Lower leg skin (tissue), 3 donors: ENCODE results near the gene KCNJ13.

Experiments
- POLR2A ChIP-seq, 2 donors: fragments of 450-650 bp; IDR thresholded peaks; one replicate each; pipeline ENCODE4 v1.6.1; 2016 to 2017; ENCODE audit warnings: antibody characterized with exemption in 2 of 2, mild to moderate bottlenecking in 1 of 2, moderate library complexity in 1 of 2
- TF ChIP-seq, protein P1 (sequence below), 3 donors: fragments of 450-650 bp; IDR thresholded peaks; one replicate each; pipeline ENCODE4 v1.5.1; 2016; ENCODE audit warnings: antibody characterized with exemption in 3 of 3, mild to moderate bottlenecking in 3 of 3, moderate library complexity in 2 of 3

DNA sequence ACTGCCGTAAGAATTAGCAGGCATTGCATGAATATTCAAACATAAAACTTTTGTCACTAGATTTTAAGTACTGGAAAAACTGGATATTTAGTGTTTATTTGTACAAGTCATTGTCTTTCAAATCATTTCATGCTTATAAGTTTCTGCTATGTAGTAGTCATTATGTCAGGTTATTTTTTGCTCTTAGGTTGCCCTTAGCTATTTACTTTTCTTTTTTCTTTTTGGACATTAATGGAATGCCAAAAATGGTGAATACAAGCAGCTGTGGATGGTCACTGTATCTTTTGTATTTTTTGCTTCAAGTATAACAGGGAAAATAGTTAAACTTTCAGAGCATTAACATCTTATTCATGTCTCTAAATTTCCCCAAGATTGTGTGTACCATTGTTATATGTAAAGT is 18.6 kb upstream of the KCNJ13 start:
- TF ChIP-seq, protein P1, sequence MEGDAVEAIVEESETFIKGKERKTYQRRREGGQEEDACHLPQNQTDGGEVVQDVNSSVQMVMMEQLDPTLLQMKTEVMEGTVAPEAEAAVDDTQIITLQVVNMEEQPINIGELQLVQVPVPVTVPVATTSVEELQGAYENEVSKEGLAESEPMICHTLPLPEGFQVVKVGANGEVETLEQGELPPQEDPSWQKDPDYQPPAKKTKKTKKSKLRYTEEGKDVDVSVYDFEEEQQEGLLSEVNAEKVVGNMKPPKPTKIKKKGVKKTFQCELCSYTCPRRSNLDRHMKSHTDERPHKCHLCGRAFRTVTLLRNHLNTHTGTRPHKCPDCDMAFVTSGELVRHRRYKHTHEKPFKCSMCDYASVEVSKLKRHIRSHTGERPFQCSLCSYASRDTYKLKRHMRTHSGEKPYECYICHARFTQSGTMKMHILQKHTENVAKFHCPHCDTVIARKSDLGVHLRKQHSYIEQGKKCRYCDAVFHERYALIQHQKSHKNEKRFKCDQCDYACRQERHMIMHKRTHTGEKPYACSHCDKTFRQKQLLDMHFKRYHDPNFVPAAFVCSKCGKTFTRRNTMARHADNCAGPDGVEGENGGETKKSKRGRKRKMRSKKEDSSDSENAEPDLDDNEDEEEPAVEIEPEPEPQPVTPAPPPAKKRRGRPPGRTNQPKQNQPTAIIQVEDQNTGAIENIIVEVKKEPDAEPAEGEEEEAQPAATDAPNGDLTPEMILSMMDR (IDR thresholded peaks at IDR 0.05): no peak
- TF ChIP-seq POLR2A (IDR thresholded peaks at IDR 0.05): no peak
